OCI-LY3 (cell line): ENCODE data around the gene TBCCD1.

Experiments
- H2AFZ ChIP-seq: fragments of 200-600, 300-600 bp; shearing (Covaris generic); 2 replicates; pipeline ENCODE4 v1.6.0; 2014; ENCODE audit warnings: antibody characterized with exemption, low read depth, low read length
- H3K27ac ChIP-seq: fragments of 200-600, 300-600 bp; sonication (generic); 2 replicates; pipeline ENCODE4 v1.5.1; 2014; ENCODE audit warnings: mild to moderate bottlenecking, low read length, moderate library complexity, mixed read lengths
- H3K27me3 ChIP-seq: fragments of 200-600, 300-600 bp; sonication (generic); 2 replicates; pipeline ENCODE4 v1.6.1; 2014; ENCODE audit warnings: low read depth, low read length, mixed read lengths
- H3K36me3 ChIP-seq: fragments of 200-600, 300-600 bp; sonication (generic); replicated peaks from 2 replicates; pipeline ENCODE3; 2014; ENCODE audit warnings: low read depth, low read length, mixed read lengths
- H3K4me1 ChIP-seq: fragments of 300-600, 200-600 bp; sonication (generic); 2 replicates; pipeline ENCODE4 v1.6.1; 2014; ENCODE audit warnings: low read length, mixed read lengths
- H3K4me2 ChIP-seq: fragments of 200-600, 300-600 bp; sonication (generic); 2 replicates; pipeline ENCODE4 v1.6.1; 2014; ENCODE audit warnings: low read length, mixed read lengths
- H3K4me3 ChIP-seq: fragments of 300-600, 200-600 bp; sonication (generic); 2 replicates; pipeline ENCODE4 v1.5.1; 2014; ENCODE audit warnings: antibody characterized with exemption, mild to moderate bottlenecking, low read length, moderate library complexity
- H3K79me2 ChIP-seq: fragments of 300-600, 200-600 bp; shearing (Covaris generic); 2 replicates; pipeline ENCODE4 v1.6.1; 2014; ENCODE audit warnings: mild to moderate bottlenecking, low read length, mixed read lengths
- H3K9ac ChIP-seq: fragments of 300-600, 200-600 bp; shearing (Covaris generic); 2 replicates; pipeline ENCODE4 v1.6.0; 2014; ENCODE audit warnings: mild to moderate bottlenecking, low read length, moderate library complexity
- H3K9me3 ChIP-seq: fragments of 200-600, 300-600 bp; shearing (Covaris generic); 2 replicates; pipeline ENCODE4 v1.6.1; 2014; ENCODE audit warnings: low read length, mixed read lengths; ENCODE audit not compliant: insufficient read depth
- H4K20me1 ChIP-seq: fragments of 200-600, 300-600 bp; sonication (generic); 2 replicates; pipeline ENCODE4 v1.6.1; 2016; ENCODE audit warnings: low read length, mixed read lengths; ENCODE audit not compliant: insufficient read depth
- EZH2phosphoT487 ChIP-seq: fragments of 200-600 bp; shearing (Covaris generic); IDR thresholded peaks from 2 replicates; pipeline ENCODE4 v1.6.1; 2018; ENCODE audit warnings: antibody characterized with exemption, mixed run types, low read depth
- TF ChIP-seq, protein P1 (sequence below): fragments of 200-600, 300-600 bp; sonication (generic); IDR thresholded peaks from 2 replicates; pipeline ENCODE4 v1.5.1; 2014; ENCODE audit warnings: antibody characterized with exemption, low read length, low read depth

TBCCD1 gene

DNA sequence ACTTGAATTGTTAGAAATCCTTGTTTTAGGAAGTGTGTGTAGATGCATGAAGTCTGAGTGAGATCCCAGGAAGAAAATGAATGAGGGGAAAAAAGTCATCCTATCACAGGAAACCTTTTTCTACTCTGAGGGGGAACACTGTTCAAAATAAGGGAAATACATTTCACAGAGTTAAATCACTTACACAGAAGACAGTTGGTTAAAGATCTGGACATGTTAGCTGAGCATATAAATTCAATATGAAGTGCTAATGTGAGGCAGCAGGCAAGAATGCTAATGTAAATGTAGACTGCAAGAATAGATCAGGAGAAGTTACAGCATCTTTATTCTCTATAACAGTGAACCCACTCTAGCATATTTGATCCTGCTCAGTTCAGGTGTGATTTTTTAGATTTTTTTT, 2.6 kb downstream of the TBCCD1 start:
- Histone ChIP-seq H3K4me3 (no peak overlapping the region), H3K4me2 (no peak overlapping the region), H3K9ac (no peak overlapping the region), H3K9me3 (no peaks in the 10 kb centered on the region), H3K79me2 (peaks cover 33% of the 10 kb centered on the region), H4K20me1 (no peaks in the 10 kb centered on the region), H2AFZ (no peak overlapping the region), H3K36me3 (peaks cover 8% of the 10 kb centered on the region), H3K4me1 (peaks cover 10% of the 10 kb centered on the region), H3K27me3 (no peaks in the 10 kb centered on the region), H3K27ac (no peak overlapping the region)
- no peak for TF ChIP-seq EZH2phosphoT487
- TF ChIP-seq, protein P1, sequence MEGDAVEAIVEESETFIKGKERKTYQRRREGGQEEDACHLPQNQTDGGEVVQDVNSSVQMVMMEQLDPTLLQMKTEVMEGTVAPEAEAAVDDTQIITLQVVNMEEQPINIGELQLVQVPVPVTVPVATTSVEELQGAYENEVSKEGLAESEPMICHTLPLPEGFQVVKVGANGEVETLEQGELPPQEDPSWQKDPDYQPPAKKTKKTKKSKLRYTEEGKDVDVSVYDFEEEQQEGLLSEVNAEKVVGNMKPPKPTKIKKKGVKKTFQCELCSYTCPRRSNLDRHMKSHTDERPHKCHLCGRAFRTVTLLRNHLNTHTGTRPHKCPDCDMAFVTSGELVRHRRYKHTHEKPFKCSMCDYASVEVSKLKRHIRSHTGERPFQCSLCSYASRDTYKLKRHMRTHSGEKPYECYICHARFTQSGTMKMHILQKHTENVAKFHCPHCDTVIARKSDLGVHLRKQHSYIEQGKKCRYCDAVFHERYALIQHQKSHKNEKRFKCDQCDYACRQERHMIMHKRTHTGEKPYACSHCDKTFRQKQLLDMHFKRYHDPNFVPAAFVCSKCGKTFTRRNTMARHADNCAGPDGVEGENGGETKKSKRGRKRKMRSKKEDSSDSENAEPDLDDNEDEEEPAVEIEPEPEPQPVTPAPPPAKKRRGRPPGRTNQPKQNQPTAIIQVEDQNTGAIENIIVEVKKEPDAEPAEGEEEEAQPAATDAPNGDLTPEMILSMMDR = no peak

DNA sequence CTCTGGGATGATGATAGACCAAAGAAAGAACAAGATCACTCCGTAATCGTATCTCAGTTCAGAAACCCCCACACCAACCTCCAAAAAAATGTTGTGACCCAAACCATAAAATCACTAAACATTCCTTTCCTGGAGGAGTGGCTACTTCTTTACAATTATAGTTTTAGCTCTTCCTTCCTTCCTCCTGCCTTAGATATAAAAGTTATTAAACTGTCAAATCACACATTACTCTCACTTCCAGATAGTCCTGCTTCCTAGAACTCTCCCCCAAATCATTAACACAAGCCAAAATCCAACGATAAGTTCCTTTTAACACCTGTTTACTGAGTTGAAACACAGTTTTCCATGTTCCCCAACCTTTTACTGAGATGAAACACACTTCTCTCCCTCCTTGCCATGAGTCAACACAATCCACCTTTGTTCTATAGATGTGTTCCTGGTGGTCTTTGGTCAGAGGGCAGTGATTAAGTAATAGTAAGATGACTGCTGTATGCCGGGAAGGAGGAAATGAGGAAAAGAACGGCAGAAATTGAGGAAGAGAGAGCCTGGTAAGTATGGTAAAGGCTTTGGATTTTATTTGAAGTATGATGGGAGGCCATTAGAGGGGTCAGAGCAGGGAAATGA, 14.6 kb downstream of the TBCCD1 start:
- TF ChIP-seq EZH2phosphoT487 = no peak
- TF ChIP-seq, protein P1 = no peak
- Histone ChIP-seq H3K27me3 (no peaks in the 10 kb centered on the region), H3K27ac (no peak overlapping the region), H4K20me1 (no peaks in the 10 kb centered on the region), H3K79me2 (no peaks in the 10 kb centered on the region), H3K4me2 (no peak overlapping the region), H3K9me3 (no peaks in the 10 kb centered on the region), H2AFZ (no peak overlapping the region), H3K4me1 (no peaks in the 10 kb centered on the region), H3K36me3 (peaks cover 27% of the 10 kb centered on the region), H3K4me3 (no peak overlapping the region), H3K9ac (no peak overlapping the region)

DNA sequence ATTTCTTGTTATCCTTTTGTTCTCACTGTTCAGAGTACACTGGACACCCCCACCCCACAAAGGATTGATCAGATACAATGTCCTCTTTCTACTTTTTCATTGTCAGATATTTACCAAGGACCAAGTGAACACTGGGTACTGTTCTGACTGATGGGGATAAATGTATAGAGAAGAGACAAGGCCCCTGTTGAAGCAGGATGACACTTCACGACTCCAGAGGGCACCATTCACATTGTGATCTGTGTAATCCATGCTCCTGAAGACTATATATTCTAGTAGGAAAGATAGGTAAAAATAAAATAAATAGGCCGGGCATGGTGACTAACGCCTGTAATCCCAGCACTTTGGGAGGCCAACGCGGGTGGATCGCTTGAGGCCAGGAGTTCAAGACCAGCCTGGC, 15.8 kb downstream of the TBCCD1 start:
- TF ChIP-seq, protein P1 = no peak
- no peak for TF ChIP-seq EZH2phosphoT487
- H4K20me1 ChIP-seq = no peaks in the 10 kb centered on the region
- H3K4me2 ChIP-seq = no peak overlapping the region
- no peaks in the 10 kb centered on the region for H3K9me3 ChIP-seq
- no peak overlapping the region for H3K27ac ChIP-seq
- H3K27me3 ChIP-seq = no peaks in the 10 kb centered on the region
- no peak overlapping the region for H3K9ac ChIP-seq
- no peaks in the 10 kb centered on the region for H3K4me1 ChIP-seq
- H3K36me3 ChIP-seq = peaks cover 24% of the 10 kb centered on the region
- H2AFZ ChIP-seq = no peak overlapping the region
- no peak overlapping the region for H3K4me3 ChIP-seq
- H3K79me2 ChIP-seq = no peaks in the 10 kb centered on the region

DNA sequence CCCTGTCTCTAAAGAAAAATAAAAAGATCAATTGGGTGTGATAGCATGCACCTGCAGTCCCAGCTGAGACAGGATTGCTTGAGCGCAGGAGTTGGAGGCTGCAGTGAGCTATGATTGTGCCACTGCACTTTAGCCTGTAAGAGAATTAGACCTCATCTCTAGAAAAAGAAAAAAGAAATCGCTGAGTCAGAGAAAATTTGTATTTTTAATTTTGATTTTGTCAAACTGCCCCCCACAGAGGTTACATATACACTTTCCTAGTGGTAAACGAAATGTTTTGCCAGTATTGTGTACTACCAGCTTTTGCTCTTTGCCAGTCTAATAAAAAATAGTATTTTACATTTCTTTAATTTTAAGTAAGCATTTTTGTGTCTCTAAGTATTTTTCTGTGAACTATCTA, 17.6 kb downstream of the TBCCD1 start:
- H3K79me2 ChIP-seq = no peaks in the 10 kb centered on the region
- H3K4me3 ChIP-seq = no peak overlapping the region
- H3K9ac ChIP-seq = no peak overlapping the region
- no peak overlapping the region for H2AFZ ChIP-seq
- peaks cover 23% of the 10 kb centered on the region for H3K36me3 ChIP-seq
- H3K4me1 ChIP-seq = no peaks in the 10 kb centered on the region
- no peak overlapping the region for H3K27ac ChIP-seq
- no peaks in the 10 kb centered on the region for H3K9me3 ChIP-seq
- no peaks in the 10 kb centered on the region for H3K27me3 ChIP-seq
- H4K20me1 ChIP-seq = no peaks in the 10 kb centered on the region
- TF ChIP-seq, protein P1 = no peak
- TF ChIP-seq EZH2phosphoT487 = no peak
- H3K4me2 ChIP-seq = no peak overlapping the region
